ENCODE measurements around the gene CASP7. TPM values are rescaled to one million over a fixed set of nuclear protein-coding genes. Genes with fewer than 3 reads are reported as not detected.

The CASP7 gene
- total RNA-seq, 2 donors from 2014 or later: 11.0 to 24.0 TPM

DNA sequence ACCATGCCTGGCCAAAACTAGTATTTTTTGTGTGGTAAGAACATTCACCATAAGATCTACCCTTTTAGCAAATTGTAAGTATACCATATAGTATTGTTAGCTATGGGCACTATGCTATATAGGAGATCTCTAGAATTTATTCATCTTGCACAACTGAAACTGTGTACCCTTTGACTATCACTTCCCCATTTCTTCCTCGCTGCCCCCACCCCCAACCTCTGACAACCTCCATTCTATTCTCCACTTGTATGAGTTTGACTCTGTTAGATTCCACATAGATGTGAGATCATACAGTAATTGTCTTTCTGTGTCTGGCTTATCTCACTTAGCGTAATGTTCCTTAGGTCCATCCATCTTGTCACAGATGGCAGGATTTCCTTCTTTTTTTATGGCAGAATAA lies 3.6 kb downstream of the CASP7 start:
- Histone ChIP-seq H3K4me3 (no peak overlapping the region), H3K9me3 (peaks cover 15% of the 10 kb centered on the region), H3K27me3 (replicated peaks; ENCODE audit: insufficient read depth) (no peaks in the 10 kb centered on the region), H3K36me3 (no peaks in the 10 kb centered on the region), H3K4me1 (ENCODE audit: control insufficient read depth in 1 of 2, low read depth in 2 of 2) (peaks cover 6 to 16% of the 10 kb centered on the region in 2 donors), H3K27ac (no peak overlapping the region)
- DNase-seq (ENCODE audit: low spot score) (no peak), ATAC-seq (ENCODE audit: insufficient number of reproducible peaks, low FRiP score, low read depth) (no peak)
- TF ChIP-seq, protein P1, sequence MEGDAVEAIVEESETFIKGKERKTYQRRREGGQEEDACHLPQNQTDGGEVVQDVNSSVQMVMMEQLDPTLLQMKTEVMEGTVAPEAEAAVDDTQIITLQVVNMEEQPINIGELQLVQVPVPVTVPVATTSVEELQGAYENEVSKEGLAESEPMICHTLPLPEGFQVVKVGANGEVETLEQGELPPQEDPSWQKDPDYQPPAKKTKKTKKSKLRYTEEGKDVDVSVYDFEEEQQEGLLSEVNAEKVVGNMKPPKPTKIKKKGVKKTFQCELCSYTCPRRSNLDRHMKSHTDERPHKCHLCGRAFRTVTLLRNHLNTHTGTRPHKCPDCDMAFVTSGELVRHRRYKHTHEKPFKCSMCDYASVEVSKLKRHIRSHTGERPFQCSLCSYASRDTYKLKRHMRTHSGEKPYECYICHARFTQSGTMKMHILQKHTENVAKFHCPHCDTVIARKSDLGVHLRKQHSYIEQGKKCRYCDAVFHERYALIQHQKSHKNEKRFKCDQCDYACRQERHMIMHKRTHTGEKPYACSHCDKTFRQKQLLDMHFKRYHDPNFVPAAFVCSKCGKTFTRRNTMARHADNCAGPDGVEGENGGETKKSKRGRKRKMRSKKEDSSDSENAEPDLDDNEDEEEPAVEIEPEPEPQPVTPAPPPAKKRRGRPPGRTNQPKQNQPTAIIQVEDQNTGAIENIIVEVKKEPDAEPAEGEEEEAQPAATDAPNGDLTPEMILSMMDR (IDR thresholded peaks at IDR 0.05): no peak

DNA sequence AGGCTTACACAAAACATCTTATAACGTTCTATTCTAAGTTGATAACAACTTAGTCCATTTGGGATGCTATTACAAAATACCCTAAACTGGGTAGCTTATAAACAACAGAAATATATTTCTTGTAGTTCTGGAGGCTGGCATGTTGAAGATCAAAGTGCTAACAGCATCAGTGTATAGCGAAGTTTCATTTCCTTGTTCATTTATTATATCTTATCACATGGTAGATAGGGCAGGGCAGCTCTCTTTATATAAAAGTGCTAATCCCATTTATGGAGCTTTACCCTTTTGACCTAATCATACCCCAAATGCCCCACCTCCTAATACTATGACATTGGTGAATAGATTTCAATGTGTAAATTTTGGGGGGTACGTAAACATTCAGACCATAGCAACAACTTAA lies 6.3 kb downstream of the CASP7 start:
- no peak for DNase-seq (ENCODE audit: low spot score)
- H3K27ac ChIP-seq: no peak overlapping the region
- TF ChIP-seq, protein P1 (IDR thresholded peaks at IDR 0.05): no peak
- no peaks in the 10 kb centered on the region for H3K36me3 ChIP-seq
- peaks cover 18% of the 10 kb centered on the region for H3K9me3 ChIP-seq
- ATAC-seq (ENCODE audit: insufficient number of reproducible peaks, low FRiP score, low read depth): no peak
- H3K4me3 ChIP-seq: no peak overlapping the region
- peaks cover 6 to 10% of the 10 kb centered on the region in 2 donors for H3K4me1 ChIP-seq (ENCODE audit: control insufficient read depth in 1 of 2, low read depth in 2 of 2)
- H3K27me3 ChIP-seq (replicated peaks; ENCODE audit: insufficient read depth): no peaks in the 10 kb centered on the region

DNA sequence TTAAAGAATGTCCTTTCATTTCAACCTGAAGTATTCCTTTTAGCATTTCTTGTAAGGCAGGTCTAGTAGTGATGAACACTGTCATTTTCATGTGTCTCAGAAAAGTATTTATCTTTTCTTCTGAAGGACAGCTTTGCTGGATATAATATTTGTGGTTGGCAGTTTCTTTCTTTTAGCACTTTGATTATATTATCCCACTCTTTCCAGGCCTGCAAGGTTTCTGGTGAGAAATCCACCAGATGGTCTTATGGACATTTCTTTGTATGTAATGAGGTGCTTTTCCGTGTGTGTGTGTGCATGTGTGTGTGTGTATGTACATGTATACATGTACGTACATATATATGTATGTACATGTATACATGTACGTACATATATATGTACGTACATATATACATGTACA lies 7.3 kb downstream of the CASP7 start:
- Histone ChIP-seq H3K4me3 (no peak overlapping the region), H3K9me3 (peaks cover 18% of the 10 kb centered on the region), H3K27me3 (replicated peaks; ENCODE audit: insufficient read depth) (no peaks in the 10 kb centered on the region), H3K36me3 (no peaks in the 10 kb centered on the region), H3K4me1 (ENCODE audit: control insufficient read depth in 1 of 2, low read depth in 2 of 2) (peaks cover 0 to under 1% of the 10 kb centered on the region in 2 donors), H3K27ac (no peak overlapping the region)
- no peak for DNase-seq (ENCODE audit: low spot score)
- TF ChIP-seq, protein P1 (IDR thresholded peaks at IDR 0.05): no peak
- ATAC-seq (ENCODE audit: insufficient number of reproducible peaks, low FRiP score, low read depth): no peak

DNA sequence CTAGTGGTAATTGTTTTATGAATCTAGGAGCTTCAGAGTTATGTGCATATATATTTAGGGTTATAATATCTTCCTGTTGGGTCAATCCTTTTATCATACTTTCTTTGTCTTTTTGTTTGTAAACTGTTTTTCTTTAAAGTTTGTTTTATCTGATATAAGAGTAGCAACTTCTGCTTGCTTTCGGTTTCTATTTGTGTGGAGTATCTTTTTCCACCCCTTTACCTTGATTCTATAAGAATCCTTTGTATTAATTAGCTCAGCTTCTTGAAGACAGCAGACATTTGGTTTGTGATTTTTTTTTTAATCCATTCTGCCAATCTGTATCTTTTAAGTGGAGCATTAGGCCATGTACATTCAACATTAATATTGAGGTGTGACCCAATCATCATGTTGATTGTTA lies 9.3 kb downstream of the CASP7 start:
- TF ChIP-seq, protein P1 (IDR thresholded peaks at IDR 0.05): no peak
- H3K36me3 ChIP-seq: peaks cover 9% of the 10 kb centered on the region
- no peak overlapping the region for H3K27ac ChIP-seq
- H3K9me3 ChIP-seq: peaks cover 32% of the 10 kb centered on the region
- H3K4me1 ChIP-seq (ENCODE audit: control insufficient read depth in 1 of 2, low read depth in 2 of 2): no peaks in the 10 kb centered on the region
- no peaks in the 10 kb centered on the region for H3K27me3 ChIP-seq (replicated peaks; ENCODE audit: insufficient read depth)
- no peak for ATAC-seq (ENCODE audit: insufficient number of reproducible peaks, low FRiP score, low read depth)
- H3K4me3 ChIP-seq: no peak overlapping the region
- DNase-seq (ENCODE audit: low spot score): no peak

DNA sequence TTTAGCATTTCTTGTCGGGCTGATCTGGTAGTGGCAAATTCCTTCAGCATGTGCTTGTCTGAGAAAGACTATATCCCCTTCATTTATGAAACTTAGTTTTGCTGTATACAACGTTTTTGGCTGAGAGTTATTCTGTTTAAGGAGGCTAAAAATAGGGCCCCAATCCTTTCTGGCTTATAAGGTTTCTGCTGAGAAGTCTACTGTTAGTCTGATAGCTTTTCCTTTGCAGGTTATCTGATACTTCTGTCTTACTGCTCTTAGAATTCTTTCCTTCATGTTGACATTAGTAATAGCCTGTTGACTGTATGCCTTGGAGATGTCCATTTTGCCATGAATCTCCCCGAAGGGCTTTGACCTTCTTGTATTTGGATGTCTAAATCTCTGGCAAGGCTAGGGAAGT lies 9.9 kb downstream of the CASP7 start:
- Histone ChIP-seq H3K9me3 (peaks cover 31% of the 10 kb centered on the region), H3K4me3 (no peak overlapping the region), H3K27me3 (replicated peaks; ENCODE audit: insufficient read depth) (no peaks in the 10 kb centered on the region), H3K27ac (no peak overlapping the region), H3K4me1 (ENCODE audit: control insufficient read depth in 1 of 2, low read depth in 2 of 2) (no peaks in the 10 kb centered on the region), H3K36me3 (peaks cover 9% of the 10 kb centered on the region)
- DNase-seq (ENCODE audit: low spot score) (no peak), ATAC-seq (ENCODE audit: insufficient number of reproducible peaks, low FRiP score, low read depth) (no peak)
- TF ChIP-seq, protein P1 (IDR thresholded peaks at IDR 0.05): no peak
